Cardiac fibroblast (primary cell): ENCODE measurements around the gene C4BPB.

Experiments
- DNase-seq, 2 donors: peaks; one replicate each; pipeline versions ENCODE4 v3.0.0 to v3.0.0-alpha.2; 2010; ENCODE audit warnings: low read depth in 2 of 2
- H3K4me3 ChIP-seq, 2 donors: replicated peaks in 1 of 2; 1 replicate in 1 of 2; 2 replicates in 1 of 2; pipeline ENCODE4 v1.5.1; 2011; ENCODE audit warnings: low read depth in 2 of 2, low read length in 2 of 2, mild to moderate bottlenecking in 2 of 2, moderate library complexity in 1 of 2
- CTCF ChIP-seq: IDR thresholded peaks from one replicate; pipeline ENCODE4 v1.5.1; 2011; ENCODE audit warnings: low read depth, mild to moderate bottlenecking, low read length, inconsistent platforms

Gene C4BPB

GRCh38 chr1:207054491-207054890, 34.2 kb upstream of the C4BPB start:
- DNase-seq, result no peak
- no peak for TF ChIP-seq CTCF
- H3K4me3 ChIP-seq, result no peak overlapping the region

GRCh38 chr1:207055386-207056001, 33.2 kb upstream of the C4BPB start:
- H3K4me3 ChIP-seq, result no peak overlapping the region
- no peak for TF ChIP-seq CTCF
- no peak for DNase-seq

- no peak for TF ChIP-seq CTCF
- H3K4me3 ChIP-seq, result no peak overlapping the region
These were observed 32.0 kb upstream of the C4BPB start for GRCh38 chr1:207056673-207057072.

GRCh38 chr1:207058252-207058651, 30.4 kb upstream of the C4BPB start:
- H3K4me3 ChIP-seq, result no peak overlapping the region
- no peak for TF ChIP-seq CTCF
- no peak for DNase-seq

More at GRCh38 chr1:207056673-207057072, 32.0 kb upstream of the C4BPB start:
- DNase-seq, result no peak

GRCh38 chr1:207058878-207059867, 29.5 kb upstream of the C4BPB start:
- no peak for TF ChIP-seq CTCF
- DNase-seq, result no peak
- no peak overlapping the region for H3K4me3 ChIP-seq

DNA sequence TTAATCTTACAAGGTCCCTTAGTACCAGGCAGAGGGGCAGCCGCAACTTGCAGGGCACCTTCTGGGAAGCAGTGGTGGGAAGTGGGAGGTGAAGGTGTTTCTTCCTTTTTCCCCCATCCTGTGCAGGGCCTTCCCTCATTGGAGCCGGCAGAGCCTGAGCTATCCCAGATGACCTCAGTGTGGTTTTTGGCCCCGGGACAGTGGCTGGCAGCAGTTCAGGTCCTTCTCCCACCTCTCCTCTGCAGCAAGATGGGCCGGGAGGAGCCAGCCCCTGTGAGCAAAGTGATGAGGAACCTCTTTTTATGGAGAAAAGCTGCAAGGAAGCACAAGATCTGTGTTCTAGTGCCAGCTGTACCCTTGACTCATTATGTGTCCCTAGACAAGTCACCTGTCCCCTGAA, 28.8 kb upstream of the C4BPB start:
- DNase-seq, result no peak
- no peak overlapping the region for H3K4me3 ChIP-seq
- no peak for TF ChIP-seq CTCF
